ENCODE data around the gene CSTF1. TPM values are rescaled to one million over a fixed set of nuclear protein-coding genes. Genes with fewer than 3 reads are reported as not detected.

CSTF1 gene
- total and polyA plus RNA-seq, 4 donors: 11.9 to 20.2 (median 16.0) TPM

DNA sequence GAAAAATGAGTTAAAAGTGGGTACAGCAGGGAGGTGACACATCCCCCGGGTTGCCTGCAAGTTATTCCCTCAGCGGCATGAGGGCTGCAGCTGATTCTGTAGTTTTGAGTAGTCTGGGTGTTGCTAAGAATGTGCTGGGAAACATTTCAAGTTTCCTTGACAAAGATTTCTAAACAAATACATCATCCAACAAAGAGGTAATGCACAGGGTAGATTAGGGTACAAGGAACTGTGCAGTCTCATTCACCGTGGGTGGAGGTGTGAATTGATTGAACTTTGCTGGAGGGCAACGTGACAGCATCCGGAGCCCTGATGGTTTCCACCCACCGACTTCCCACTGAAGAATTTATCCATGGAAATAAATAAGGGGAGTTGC lies 41.4 kb downstream of the CSTF1 start:
- Histone ChIP-seq H3K27me3 (ENCODE audit: control insufficient read depth in 4 of 4, insufficient read depth in 4 of 4, low read length in 3 of 4) (no peaks in the 10 kb centered on the region), H3K27ac (ENCODE audit: low read depth in 1 of 2, low read length in 2 of 2) (no peak overlapping the region), H3K4me1 (ENCODE audit: control insufficient read depth in 4 of 4, insufficient read depth in 4 of 4, low read length in 3 of 4) (no peaks in the 10 kb centered on the region), H3K4me3 (ENCODE audit: low read depth in 1 of 3, low read length in 3 of 3) (no peak overlapping the region), H3K9me3 (ENCODE audit: control insufficient read depth in 4 of 4, low read length in 3 of 4) (no peaks in the 10 kb centered on the region), H3K9ac (ENCODE audit: low read depth in 1 of 2, low read length in 2 of 2) (no peak overlapping the region), H3K36me3 (ENCODE audit: control insufficient read depth in 4 of 4, insufficient read depth in 3 of 4, low read depth in 1 of 4, low read length in 3 of 4) (no peaks in the 10 kb centered on the region)
- 79% methylated on average over 6 of the region's 6 CpGs for WGBS
- DNase-seq (ENCODE audit: low spot score): no peak
- TF ChIP-seq, protein P1, sequence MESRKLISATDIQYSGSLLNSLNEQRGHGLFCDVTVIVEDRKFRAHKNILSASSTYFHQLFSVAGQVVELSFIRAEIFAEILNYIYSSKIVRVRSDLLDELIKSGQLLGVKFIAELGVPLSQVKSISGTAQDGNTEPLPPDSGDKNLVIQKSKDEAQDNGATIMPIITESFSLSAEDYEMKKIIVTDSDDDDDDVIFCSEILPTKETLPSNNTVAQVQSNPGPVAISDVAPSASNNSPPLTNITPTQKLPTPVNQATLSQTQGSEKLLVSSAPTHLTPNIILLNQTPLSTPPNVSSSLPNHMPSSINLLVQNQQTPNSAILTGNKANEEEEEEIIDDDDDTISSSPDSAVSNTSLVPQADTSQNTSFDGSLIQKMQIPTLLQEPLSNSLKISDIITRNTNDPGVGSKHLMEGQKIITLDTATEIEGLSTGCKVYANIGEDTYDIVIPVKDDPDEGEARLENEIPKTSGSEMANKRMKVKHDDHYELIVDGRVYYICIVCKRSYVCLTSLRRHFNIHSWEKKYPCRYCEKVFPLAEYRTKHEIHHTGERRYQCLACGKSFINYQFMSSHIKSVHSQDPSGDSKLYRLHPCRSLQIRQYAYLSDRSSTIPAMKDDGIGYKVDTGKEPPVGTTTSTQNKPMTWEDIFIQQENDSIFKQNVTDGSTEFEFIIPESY (IDR thresholded peaks at IDR 0.05): no peak
- TF ChIP-seq YY1 (IDR thresholded peaks at IDR 0.05) (no peak), SP1 (IDR thresholded peaks at IDR 0.05) (no peak), HNF4G (IDR thresholded peaks at IDR 0.05) (no peak)

- H3K27ac ChIP-seq (ENCODE audit: low read depth in 1 of 2, low read length in 2 of 2): no peak overlapping the region
- H3K4me1 ChIP-seq (ENCODE audit: control insufficient read depth in 4 of 4, insufficient read depth in 4 of 4, low read length in 3 of 4): no peaks in the 10 kb centered on the region
Measured at GRCh38 chr20:56437196-56437960, 44.9 kb downstream of the CSTF1 start.

DNA sequence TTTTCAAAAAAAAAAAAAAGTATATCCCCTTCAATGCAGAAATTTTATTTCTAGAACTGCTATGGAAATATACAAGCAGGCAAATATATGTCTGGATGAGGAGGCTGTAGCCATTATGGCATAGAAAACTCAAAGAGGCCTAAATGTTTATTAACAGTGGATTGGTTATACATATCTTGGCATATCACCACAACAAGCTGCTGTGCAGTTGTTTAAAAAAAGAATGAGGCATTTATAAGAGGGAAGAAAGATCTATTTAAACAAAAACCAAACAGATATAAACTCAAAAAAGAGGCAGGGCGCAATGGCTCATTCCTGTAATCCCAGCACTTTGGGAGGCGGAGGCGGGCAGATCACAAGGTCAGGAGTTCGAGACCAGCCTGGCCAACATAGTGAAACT lies 45.8 kb downstream of the CSTF1 start:
- H3K4me3 ChIP-seq (ENCODE audit: low read depth in 1 of 3, low read length in 3 of 3): no peak overlapping the region
- no peak for DNase-seq (ENCODE audit: low spot score)
- H3K27me3 ChIP-seq (ENCODE audit: control insufficient read depth in 4 of 4, insufficient read depth in 4 of 4, low read length in 3 of 4): no peaks in the 10 kb centered on the region
- H3K4me1 ChIP-seq (ENCODE audit: control insufficient read depth in 4 of 4, insufficient read depth in 4 of 4, low read length in 3 of 4): no peaks in the 10 kb centered on the region
- no peak overlapping the region for H3K9ac ChIP-seq (ENCODE audit: low read depth in 1 of 2, low read length in 2 of 2)
- 95% methylated on average over 4 of the region's 4 CpGs for WGBS
- H3K36me3 ChIP-seq (ENCODE audit: control insufficient read depth in 4 of 4, insufficient read depth in 3 of 4, low read depth in 1 of 4, low read length in 3 of 4): no peaks in the 10 kb centered on the region
- no peak overlapping the region for H3K27ac ChIP-seq (ENCODE audit: low read depth in 1 of 2, low read length in 2 of 2)
- H3K9me3 ChIP-seq (ENCODE audit: control insufficient read depth in 4 of 4, low read length in 3 of 4): no peaks in the 10 kb centered on the region
- TF ChIP-seq, protein P1 (IDR thresholded peaks at IDR 0.05): no peak
- TF ChIP-seq NR2F2 (IDR thresholded peaks at IDR 0.05) (no peak), TAF1 (conservative IDR thresholded peaks at IDR 0.05) (no peak), HNF4A (conservative IDR thresholded peaks at IDR 0.05) (no peak), ATF3 (IDR thresholded peaks at IDR 0.05) (no peak), RXRA (IDR thresholded peaks at IDR 0.05) (no peak), SP1 (IDR thresholded peaks at IDR 0.05) (no peak), YY1 (IDR thresholded peaks at IDR 0.05) (no peak), FOXA1 (IDR thresholded peaks at IDR 0.05) (no peak), GABPA (IDR thresholded peaks at IDR 0.05 in 1 of 2, conservative IDR thresholded peaks at IDR 0.05 in 1 of 2) (no peak), FOXA2 (IDR thresholded peaks at IDR 0.05) (no peak), MAX (IDR thresholded peaks at IDR 0.05) (no peak), HNF4G (IDR thresholded peaks at IDR 0.05) (no peak), EGR1 (IDR thresholded peaks at IDR 0.05; ENCODE audit: low read depth in 2 of 2) (no peak), JUND (IDR thresholded peaks at IDR 0.05) (no peak)
- TF ChIP-seq, protein P2, sequence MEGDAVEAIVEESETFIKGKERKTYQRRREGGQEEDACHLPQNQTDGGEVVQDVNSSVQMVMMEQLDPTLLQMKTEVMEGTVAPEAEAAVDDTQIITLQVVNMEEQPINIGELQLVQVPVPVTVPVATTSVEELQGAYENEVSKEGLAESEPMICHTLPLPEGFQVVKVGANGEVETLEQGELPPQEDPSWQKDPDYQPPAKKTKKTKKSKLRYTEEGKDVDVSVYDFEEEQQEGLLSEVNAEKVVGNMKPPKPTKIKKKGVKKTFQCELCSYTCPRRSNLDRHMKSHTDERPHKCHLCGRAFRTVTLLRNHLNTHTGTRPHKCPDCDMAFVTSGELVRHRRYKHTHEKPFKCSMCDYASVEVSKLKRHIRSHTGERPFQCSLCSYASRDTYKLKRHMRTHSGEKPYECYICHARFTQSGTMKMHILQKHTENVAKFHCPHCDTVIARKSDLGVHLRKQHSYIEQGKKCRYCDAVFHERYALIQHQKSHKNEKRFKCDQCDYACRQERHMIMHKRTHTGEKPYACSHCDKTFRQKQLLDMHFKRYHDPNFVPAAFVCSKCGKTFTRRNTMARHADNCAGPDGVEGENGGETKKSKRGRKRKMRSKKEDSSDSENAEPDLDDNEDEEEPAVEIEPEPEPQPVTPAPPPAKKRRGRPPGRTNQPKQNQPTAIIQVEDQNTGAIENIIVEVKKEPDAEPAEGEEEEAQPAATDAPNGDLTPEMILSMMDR (IDR thresholded peaks at IDR 0.05; ENCODE audit: low read depth, low read length, missing input control): no peak

More at GRCh38 chr20:56437196-56437960, 44.9 kb downstream of the CSTF1 start:
- Histone ChIP-seq H3K36me3 (ENCODE audit: control insufficient read depth in 4 of 4, insufficient read depth in 3 of 4, low read depth in 1 of 4, low read length in 3 of 4) (no peaks in the 10 kb centered on the region), H3K4me3 (ENCODE audit: low read depth in 1 of 3, low read length in 3 of 3) (no peak overlapping the region), H3K9me3 (ENCODE audit: control insufficient read depth in 4 of 4, low read length in 3 of 4) (no peaks in the 10 kb centered on the region), H3K9ac (ENCODE audit: low read depth in 1 of 2, low read length in 2 of 2) (no peak overlapping the region), H3K27me3 (ENCODE audit: control insufficient read depth in 4 of 4, insufficient read depth in 4 of 4, low read length in 3 of 4) (no peaks in the 10 kb centered on the region)
- no peak for TF ChIP-seq GABPA (IDR thresholded peaks at IDR 0.05 in 1 of 2, conservative IDR thresholded peaks at IDR 0.05 in 1 of 2)
- TF ChIP-seq NR2F2 (IDR thresholded peaks at IDR 0.05): no peak
- TF ChIP-seq EGR1 (IDR thresholded peaks at IDR 0.05; ENCODE audit: low read depth in 2 of 2): no peak
- no peak for TF ChIP-seq FOXA1 (IDR thresholded peaks at IDR 0.05)
- TF ChIP-seq, protein P2 (IDR thresholded peaks at IDR 0.05; ENCODE audit: low read depth, low read length, missing input control): no peak
- no peak for TF ChIP-seq RXRA (IDR thresholded peaks at IDR 0.05)
- TF ChIP-seq SP1 (IDR thresholded peaks at IDR 0.05): no peak
- no peak for TF ChIP-seq TAF1 (conservative IDR thresholded peaks at IDR 0.05)
- DNase-seq (ENCODE audit: low spot score): no peak
- 95% methylated on average over 20 of the region's 20 CpGs for WGBS

All from liver (tissue), 9 donors.